Measurements from ENCODE around the gene MT4.
"Not testable (repeated sequence)": the region's sequence is repeated elsewhere in the genome, so short reads cannot be mapped to it uniquely, and the experiment has no call there.

MT4 gene

GRCh38 chr16:56560447-56560846, 4.4 kb upstream of the MT4 start:
- no peak for DNase-seq

- peak; percentile 38 for DNase-seq
Observed at GRCh38 chr16:56561126-56561525, 3.7 kb upstream of the MT4 start.

GRCh38 chr16:56569971-56570370, 5.1 kb downstream of the MT4 start:
- DNase-seq: no peak

GRCh38 chr16:56571525-56571924, 6.7 kb downstream of the MT4 start:
- no peak for DNase-seq

- DNase-seq: no peak
Observed at GRCh38 chr16:56574625-56575024, 9.8 kb downstream of the MT4 start.

GRCh38 chr16:56576585-56577299, 11.9 kb downstream of the MT4 start:
- no peak for DNase-seq

GRCh38 chr16:56577300-56577625, 12.4 kb downstream of the MT4 start:
- DNase-seq: no peak

- DNase-seq: no peak
Observed at GRCh38 chr16:56580391-56581048, 15.6 kb downstream of the MT4 start.

- not testable (repeated sequence) for DNase-seq
Observed at GRCh38 chr16:56582911-56583310, 18.0 kb downstream of the MT4 start.

- no peak for DNase-seq
Observed at GRCh38 chr16:56583351-56584168, 18.7 kb downstream of the MT4 start.

- DNase-seq: no peak
Observed at GRCh38 chr16:56584276-56584675, 19.4 kb downstream of the MT4 start.

- DNase-seq: no peak
Observed at GRCh38 chr16:56588781-56589140, 23.9 kb downstream of the MT4 start.

- peak; percentile 14 for DNase-seq
Observed at GRCh38 chr16:56589141-56590039, 24.5 kb downstream of the MT4 start, which contains the start of gene MT3. Gene MT3, plus strand, starts transcription at chr16:56589528. Its CDS starts 63 bp downstream, at chr16:56589591.

- no peak for DNase-seq
Observed at GRCh38 chr16:56591377-56592060, 26.6 kb downstream of the MT4 start.

- no peak for DNase-seq
Observed at GRCh38 chr16:56593573-56594291, 28.9 kb downstream of the MT4 start.

- no peak for DNase-seq
Observed at GRCh38 chr16:56594292-56594619, 29.4 kb downstream of the MT4 start.

- peak; percentile 28 for DNase-seq
Observed at GRCh38 chr16:56600398-56600999, 35.6 kb downstream of the MT4 start.

- no peak for DNase-seq
Observed at GRCh38 chr16:56601325-56601724, 36.5 kb downstream of the MT4 start.

- DNase-seq: peak; percentile 41
Observed at GRCh38 chr16:56603589-56603988, 38.7 kb downstream of the MT4 start.

- DNase-seq: no peak
Observed at GRCh38 chr16:56604966-56605365, 40.1 kb downstream of the MT4 start.

GRCh38 chr16:56605475-56605874, 40.6 kb downstream of the MT4 start:
- no peak for DNase-seq

Measured in NCI-H2171 treated with DMSO at 0.1 percent for 48 hours (cell line).